Stimulated activated CD4-positive, alpha-beta T cell treated with anti-CD3 and anti-CD28 coated beads, Interleukin-1b, Interleukin-23, amount 100 ng/mL, for 48 hours (primary cell): ENCODE data around the gene CACNA1E.

Source experiments
- DNase-seq: peaks from one replicate; pipeline ENCODE4 v3.0.0-alpha.2; 2020

The CACNA1E gene

DNA sequence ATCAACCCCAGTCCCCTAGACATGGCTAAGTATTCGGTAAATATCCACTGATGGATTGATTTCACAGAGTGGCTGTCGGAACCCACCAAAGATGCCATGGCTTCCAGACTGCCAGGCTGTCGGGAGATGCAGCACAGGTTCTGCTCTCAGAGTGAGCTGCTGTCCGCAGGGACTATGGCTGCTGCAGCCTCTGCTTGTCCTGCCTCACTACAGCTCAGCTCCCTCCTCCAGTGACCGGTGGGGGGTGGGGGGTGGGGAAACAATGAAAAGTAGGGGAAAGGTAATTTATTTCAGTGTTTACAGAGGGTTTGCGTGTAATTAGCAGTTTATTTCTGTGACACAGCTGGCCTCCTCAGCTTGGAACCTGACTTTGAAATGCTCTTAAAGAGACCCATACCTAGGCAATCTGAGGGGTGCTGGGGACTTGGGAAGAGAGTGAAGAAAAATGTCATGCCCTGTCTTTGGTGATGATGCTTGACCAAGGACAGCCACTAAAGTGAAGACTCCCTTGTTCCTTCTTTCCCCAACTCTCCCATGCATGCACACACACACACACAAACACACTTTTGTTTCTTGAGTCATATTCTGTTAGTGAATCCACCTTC lies 109.0 kb downstream of the CACNA1E start:
- DNase-seq, result no peak

DNA sequence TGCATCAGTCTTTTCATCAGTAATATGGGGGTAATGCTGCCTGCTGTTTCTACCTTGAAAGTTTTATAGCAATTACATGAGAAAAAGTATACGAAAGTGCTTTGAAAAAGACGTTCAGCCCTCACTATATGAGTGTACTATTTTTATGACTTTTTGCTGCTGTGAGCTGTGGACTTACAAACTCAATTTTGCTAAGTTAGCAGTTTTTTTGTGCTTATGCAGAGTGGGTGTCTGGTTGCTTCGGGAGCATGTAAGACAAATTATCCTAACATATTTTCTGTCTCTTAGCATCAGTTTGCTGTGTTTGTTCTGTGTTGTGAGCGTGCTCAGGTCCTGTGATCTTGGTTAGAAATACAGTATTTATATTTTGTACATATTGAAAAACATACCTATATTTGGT lies 109.7 kb downstream of the CACNA1E start:
- no peak for DNase-seq

DNA sequence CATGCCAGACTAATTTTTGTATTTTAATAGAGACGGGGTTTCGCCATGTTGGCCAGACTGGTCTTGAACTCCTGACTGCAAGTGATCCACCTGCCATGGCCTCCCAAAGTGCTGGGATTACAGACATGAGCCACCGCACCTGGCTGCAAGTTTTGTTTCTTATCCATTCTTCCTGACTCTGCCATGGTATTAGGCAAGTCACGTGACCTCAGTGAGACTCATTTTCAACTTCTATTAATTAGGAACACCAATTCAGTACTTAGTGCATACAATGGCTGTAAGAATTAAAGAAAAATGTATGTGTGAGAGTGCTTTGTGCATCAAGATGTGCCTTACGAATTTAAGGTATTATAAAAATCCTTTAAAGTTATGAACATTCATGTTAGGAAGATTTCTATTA lies 111.2 kb downstream of the CACNA1E start:
- DNase-seq, result no peak

DNA sequence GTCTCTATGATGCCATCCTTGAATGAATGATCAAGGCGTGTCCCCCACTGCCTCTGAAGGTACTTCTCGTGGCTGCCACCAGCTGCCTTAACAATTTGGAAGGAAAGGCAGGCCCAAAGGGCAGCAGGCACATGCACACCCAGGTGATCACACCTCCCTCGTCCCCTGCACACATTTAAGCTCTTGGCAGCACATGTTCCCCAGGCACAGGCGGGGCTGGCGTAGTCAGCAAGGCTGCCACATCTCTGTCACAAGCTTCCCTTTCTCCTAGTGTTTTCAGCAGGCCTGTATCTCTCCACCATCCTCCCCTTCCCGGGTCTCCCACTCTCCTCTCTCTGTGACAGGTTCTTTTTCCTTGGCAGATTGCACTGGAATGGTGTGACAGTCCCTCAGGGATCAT lies 111.9 kb downstream of the CACNA1E start:
- DNase-seq, result no peak

DNA sequence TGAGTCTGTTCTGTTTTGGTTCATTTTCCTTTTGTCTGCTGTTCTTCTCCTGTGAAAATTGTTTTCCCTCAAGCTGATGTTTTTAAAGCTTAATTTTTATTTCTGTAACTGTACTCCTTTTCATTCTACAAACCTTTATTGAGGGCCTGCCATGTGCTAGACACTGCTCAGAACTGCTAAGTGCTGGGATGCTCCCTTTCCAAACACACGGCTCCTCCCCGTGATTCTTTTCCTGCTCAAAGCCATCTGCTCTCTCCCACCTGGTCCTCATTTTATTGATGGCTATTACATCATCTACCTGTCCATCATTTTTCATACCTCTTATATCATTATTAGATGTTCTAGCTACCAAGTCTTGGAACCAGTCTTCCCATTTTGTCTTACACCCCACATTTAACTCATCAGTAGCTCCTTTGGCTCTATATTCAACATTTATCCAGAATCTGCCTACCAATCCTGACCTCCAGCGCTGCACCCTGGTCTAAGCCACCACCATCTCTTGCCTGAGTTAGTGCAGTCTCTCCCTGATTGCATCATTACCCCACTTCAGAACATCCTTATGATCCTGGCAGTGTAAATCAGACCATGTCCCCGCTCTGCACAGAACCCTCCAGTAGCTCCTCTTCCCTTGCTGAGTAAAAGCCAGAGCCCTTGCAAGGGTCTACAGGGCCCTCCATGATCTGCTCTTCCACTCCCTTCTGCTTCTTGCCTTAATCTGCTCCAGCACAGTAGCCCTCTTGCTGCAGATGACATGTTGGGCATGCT lies 118.1 kb downstream of the CACNA1E start:
- DNase-seq, result no peak

DNA sequence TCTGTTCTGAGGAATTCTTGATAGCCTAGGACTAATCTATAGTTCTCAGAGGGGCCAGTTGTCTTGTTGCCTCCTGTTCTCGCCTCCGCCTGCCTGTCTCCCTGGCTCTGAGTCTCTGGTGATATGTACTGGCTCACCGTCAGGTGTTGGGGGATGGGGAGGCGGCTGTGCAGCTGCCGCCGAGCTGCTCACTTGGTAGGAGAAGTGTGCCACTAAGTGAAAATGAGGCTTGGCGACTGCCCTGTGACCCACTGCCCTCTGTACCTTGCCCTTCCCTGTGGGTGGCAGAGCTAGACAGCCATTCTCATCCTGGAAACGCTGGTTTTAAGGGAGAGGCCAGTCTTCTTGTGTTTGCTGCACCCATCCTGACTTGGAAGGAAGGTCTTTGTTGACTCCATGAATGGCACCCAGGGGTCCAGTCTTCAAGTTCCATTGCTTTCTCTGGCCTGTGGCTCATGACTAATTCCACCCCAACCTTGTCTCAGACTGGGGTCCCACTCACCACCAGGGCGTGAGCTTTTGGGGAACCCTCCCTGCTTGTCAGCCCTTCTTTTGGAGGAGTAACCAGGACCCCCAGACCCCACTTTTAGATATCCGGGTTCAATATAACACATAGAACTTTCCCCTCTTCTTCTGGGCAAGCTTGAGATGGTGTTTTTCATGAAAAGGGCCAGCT lies 120.6 kb downstream of the CACNA1E start:
- DNase-seq, result no peak

DNA sequence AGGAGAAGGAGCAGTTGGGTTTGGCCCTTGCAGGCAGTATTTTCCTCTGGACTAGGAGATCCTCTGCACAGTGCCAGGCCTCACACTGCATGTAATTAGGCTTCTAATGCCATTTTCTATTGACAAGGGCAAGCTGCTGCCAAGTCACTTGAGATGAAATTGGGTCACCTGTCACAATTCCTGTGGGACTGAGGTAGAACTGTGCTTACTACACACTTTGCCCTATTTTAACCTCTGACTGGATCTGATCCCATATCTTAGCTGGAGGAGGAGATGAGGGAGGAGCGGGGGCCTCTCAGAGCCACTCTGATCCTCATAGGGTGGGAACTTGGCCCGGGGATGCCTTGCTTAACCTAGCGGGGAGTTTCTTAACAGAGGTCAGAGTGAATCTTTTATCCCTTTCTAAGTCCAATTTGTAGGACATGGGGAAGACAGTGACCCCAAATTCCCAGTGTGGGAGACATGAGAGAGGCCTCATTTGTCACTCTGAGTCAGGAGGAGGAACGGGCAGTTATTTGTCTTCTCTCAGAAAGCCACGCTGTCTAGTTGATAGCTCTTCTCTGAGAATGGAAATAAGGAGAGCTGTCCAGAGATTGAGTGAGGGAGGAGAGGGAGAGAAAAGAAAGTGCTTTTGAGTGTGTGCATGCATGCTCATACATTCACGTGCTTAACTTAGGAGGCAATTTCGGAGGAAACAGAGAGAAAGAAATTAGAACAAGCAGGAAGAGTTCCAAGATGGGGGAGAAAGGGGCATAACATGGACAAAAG lies 121.3 kb downstream of the CACNA1E start:
- no peak for DNase-seq

DNA sequence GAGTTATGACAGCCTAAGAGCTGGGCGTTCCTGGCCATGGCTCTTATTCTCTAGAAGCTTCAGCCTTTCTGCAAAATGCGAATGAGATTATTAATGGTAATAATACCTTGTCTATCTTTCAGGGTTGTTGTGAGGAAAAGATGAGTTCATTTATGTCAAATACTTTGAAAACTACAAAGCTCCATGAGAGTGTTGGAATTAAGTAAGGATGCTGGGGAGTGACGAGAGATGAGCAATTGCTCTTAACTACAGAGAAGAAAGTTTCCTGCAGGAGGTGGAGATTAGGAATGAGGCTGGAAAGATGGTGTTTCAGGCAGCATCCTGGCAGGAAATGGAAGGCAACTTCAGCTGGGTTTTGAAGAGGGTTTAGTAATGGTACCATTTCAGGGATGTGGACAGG lies 124.2 kb downstream of the CACNA1E start:
- DNase-seq, result no peak

DNA sequence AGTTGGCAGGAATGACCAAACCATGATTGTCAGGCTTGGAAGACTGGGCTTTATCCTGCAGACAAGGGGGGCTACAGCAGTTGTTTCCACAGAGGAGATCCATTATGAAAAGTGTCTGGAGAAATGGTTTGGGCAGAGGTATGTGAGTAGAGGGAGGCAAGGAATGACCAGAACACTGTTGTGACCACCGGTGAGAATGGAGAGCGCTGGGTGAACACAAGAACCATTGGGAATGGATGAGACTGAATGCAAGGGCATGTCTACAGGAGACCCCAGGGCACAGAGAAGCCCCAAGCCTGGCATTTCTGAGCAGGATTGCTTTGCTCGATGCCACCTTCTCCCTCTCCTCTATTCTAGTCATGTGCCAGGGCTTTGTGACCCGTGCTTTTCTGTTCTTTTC lies 125.1 kb downstream of the CACNA1E start:
- DNase-seq, result no peak

DNA sequence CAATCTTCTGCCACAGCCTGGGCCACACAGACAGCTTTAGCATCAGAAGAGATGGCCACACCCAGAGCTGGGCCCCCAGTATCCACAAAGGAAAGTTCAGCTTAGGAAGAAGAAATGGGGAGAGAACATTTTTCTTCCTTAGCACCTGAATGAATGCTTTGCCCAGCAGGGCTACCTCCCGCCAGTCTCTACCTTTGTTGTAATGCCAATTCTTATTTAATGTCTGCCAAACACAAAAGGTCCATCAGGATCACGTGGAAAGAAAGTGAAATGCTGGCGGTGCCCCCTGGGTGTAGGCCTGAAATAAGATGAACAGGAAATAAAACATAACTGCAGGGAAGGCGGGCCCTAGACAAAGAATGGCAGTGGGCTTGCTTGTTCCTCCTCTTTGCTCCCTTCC lies 125.6 kb downstream of the CACNA1E start:
- no peak for DNase-seq

DNA sequence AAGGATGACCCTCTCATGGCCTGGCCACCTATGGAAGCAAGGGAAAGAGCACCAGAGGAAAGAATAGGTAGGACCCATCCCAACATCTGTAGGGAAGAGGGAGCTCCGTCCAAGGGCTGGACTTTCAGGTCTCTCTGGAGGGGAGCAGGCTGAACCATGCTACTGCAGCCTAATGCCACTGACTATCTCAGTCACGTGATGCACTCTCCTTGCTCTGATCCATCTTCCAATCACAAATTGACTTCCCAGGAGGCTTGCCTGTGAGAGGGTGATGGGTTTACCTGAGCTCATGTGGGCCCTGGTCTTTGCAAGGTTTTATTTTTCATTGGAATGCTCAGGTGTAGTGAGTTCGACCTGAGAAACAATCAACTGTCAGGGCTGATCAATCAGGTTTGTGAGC lies 128.8 kb downstream of the CACNA1E start:
- DNase-seq, result no peak

DNA sequence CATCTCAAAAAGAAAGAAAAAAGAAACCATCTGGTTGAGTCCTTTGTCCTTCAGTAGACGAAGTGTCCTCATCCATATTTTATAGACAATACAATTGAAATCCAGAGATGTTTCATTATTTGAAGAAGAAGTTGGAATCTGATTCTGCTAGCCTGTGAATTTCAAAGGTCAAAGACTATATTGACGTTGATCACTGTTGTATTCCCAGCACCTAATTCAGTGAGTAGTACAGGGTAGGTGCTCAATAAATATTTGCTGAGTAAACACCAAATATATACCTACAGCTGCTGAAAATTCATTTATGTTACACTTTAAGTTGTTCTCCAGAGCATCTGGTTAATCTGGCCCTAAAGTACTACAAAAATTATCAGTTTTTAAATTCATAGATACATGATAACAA lies 135.2 kb downstream of the CACNA1E start:
- DNase-seq, result no peak

DNA sequence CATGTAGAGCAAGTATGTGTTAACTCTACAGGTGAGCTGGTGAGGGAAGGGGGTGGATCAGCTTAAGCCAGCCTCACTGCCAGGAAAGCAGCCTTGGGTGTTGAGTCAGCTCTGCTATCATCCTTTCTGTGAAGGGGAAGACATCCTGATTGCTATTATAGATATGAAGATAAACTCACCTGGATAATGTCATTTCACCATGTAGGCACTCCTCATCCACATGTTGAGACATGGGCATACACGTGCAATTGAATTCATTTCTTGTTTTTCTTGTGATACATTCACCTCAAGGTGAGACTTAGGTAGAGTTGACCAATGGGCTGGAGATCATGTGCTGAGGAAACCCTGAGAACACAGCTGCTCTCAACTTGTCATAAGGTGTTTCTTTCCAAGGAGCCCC lies 136.9 kb downstream of the CACNA1E start:
- DNase-seq, result no peak

DNA sequence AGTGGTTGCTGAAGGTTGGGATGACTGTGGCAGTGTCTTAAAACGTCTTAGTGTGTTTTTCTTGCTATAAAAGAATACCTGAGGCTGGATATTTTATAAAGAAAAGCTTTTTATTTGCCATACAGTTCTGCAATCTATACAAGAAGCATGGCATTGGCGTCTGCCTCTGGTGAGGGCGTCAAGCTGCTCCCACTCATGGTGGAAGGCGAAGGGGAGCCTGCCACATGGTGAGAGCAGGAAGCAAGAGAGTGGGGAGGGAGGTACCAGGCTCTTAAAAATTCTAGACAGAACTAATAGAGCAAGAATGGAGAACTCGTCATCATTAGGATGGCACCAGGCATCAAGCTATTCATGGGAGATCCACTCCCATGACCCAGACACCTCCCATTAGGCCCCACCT lies 140.5 kb downstream of the CACNA1E start:
- DNase-seq, result no peak

DNA sequence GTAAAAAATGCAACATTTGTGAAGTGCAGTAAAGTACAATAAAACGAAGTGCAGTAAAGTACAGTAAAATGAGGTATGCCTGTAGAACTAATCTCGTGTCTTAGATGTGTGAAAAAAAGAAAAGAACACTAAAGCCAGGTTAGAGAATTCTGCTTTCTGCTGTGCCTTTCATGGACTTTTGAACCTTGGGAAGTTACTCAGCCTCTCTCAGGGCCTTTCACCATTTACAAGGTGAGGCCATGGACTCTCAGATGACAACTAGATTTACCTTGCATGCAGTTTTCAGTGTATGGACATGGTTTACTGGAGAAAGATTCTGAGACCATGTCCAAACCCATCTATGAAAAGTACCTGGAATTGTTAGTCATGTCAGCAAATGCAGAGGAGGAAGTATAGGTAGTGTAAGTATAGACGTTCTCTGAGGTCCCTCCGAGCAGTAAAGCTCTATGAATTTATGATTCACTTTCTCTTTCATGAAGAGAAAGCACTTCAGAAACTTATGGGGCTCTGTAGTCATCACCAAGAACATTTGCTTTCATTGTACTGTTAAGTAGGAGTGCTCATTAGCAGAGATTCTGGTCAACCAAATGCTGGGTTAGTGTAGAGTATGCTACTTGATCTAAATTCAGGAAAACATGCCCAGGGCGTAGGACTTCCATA lies 143.1 kb downstream of the CACNA1E start:
- no peak for DNase-seq

DNA sequence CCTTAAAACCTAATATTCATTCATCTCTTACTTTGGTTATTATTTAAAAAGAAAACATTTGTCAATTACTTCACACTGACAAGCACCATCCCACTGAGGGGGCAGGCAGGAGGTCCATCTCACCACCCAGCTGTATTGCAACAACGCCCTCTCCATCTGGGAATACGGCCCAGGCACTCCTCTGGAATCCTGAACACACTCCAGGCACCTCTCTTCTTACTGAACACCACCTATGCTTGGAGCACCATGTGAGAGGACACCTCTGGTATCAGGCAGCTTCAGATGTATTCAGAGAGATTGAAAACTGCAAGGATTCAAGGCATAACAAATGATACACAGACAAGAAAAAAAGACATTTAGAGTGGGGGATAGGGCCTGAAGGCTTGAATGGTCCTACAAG lies 147.1 kb downstream of the CACNA1E start:
- no peak for DNase-seq

DNA sequence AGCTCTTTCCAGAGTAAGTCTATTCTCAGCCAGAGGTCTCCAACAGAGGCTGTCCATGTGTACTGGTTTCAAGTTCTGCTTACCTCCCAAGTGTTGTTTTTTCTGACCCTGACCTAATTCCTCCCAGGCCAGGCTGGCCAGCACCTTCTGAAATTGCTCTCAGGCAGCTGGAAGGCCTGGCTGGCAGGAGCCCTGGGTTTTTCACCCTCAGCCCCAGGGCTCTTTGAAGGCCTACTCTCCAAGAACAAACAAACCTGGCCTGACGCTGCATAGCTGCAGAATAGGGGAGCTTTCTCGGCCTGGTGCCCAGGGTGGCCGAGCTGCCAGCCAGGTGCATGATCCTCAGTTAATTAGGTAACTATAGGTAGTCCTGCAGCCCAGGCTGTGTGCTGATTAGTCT lies 147.5 kb downstream of the CACNA1E start:
- DNase-seq, result no peak

DNA sequence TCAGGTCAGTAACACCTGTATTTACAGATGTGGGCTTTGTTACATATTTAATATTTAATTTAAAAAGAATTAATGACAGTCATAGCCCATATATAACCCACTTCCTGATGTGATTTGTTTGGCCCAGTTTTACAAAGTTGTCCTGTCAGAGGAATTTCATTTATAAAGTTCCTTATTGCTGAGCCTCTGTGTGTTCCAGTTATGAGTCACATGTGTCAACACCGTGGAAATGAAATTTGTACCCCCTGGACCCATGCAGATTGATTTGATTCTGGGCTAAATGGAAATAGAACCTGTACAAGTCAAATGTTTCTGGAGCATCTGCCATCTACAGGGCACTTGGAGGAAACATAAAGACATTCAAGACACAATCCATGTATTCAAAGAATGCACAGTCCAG lies 149.2 kb downstream of the CACNA1E start:
- DNase-seq, result no peak

DNA sequence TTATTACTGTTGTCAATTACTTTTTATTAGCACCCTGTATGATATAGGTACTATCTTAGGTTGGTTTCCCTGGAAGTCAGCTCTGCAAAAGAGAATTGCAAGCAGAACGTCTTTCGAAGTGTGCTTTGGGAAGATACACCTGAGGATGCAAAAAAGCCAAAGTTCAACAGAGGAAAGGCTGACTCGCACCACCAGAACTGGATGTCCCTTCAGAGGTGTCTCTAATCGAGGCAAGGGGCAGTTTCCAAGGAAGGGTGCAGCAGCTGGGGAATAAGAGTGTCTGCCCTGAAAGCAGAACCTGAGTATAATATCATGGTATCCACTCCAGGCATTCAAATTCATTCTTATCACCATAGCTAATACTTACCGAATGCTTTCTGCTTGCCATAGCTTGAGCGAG lies 149.6 kb downstream of the CACNA1E start:
- no peak for DNase-seq

DNA sequence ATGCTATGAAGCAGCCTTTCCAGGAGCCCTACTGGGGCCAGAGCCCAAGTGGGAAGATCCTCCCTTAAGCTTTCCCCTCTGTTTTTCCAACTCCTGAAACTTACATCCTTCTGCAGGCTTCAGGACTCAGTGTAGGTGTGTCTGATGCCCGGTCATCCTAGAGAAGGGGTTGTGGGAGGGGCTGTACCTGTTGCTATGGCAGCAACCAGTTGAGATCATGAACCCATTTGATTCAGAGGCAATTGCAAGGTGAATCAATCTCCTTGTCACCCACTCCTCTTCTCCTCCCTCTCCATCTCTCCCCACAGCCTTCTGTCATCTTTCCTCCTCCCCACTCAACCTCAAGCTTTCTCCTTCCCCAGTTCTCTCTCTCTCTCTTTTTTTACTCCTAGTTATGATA lies 151.8 kb downstream of the CACNA1E start:
- DNase-seq, result no peak

DNA sequence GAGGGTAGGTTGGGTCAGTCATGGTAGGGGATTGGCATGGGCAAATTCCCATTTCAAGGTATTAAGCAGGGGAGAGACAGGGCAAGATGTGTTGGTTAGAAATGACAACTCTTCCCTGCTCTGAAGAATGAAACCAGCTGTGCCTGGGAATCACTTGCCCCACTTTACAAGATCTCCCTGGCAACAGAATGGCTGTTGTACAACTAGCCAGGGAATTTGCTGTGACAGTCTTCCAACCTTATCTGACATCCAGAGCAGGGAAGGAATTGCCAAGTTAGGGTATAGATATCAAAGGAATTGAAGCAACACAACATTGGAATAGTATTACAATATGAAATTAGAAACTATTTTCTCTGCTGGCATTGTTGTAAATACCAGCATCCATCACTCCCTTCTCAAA lies 154.7 kb downstream of the CACNA1E start:
- no peak for DNase-seq

DNA sequence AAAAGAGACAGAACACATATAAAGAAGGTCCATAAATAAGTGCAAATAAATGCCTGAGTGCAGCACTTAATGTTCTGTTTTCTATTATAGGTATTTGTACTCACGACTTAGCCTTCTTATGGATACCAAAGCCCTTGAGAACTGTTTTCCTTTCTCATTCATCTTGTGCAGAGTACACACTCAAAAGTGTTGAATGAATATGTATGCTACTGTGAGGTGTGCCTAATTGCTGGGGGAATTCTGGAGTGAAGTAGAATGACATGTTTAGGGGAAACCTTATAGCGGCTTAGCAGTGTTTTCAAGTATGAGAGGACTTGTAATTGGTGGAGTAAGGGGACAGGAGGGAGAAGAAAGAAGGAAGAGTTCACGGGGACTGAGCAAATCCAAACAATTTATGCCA lies 157.6 kb downstream of the CACNA1E start:
- no peak for DNase-seq

DNA sequence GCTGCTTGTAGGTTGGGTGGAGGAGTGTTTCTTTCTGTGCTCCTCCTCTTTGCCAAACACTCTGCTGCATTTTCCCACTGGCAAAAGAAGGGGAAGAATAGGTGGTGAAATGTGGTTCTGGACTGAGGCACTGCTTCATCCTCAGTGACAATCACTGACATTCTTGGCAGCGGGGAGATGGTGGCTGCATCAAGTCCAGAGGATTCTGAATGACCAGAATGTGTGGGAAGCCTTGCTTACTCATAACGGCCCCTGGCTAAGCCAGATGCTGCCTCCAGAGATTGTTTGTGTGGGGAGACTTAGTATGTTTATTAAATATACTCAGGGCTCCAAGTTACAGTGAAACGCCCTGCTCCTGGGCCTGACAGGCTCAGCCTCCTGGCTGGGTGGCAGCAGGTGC lies 160.3 kb downstream of the CACNA1E start:
- no peak for DNase-seq
